Lung (tissue), 12 donors: ENCODE results near the gene TBC1D22A. TPM values are rescaled to one million over a fixed set of nuclear protein-coding genes. Genes with fewer than 3 reads are reported as not detected.

Source experiments
- ATAC-seq: fragments of 200-7000 bp; cut with Tn5 transposase; one replicate; pipeline ENCODE4 v1.9.1; 2020; ENCODE audit warnings: moderate number of reproducible peaks; ENCODE audit not compliant: insufficient read depth, low FRiP score
- DNase-seq, 3 donors: peaks; one replicate each; pipeline ENCODE4 v3.0.0-alpha.2; 2013 to 2017
- H3K27ac ChIP-seq, 2 donors: one replicate each; pipeline ENCODE4 v1.5.1; 2013; ENCODE audit warnings: mild to moderate bottlenecking in 2 of 2, moderate library complexity in 2 of 2, control low read depth in 1 of 2, inconsistent platforms in 1 of 2, low read depth in 1 of 2, low read length in 1 of 2
- H3K27me3 ChIP-seq, 3 donors: one replicate each; pipeline ENCODE4 v1.5.1; 2013; ENCODE audit warnings: low read length in 2 of 3; ENCODE audit not compliant: control insufficient read depth in 3 of 3, insufficient read depth in 3 of 3
- H3K36me3 ChIP-seq, 4 donors: one replicate each; pipeline ENCODE4 v1.5.1; 2013; ENCODE audit warnings: low read length in 4 of 4, mild to moderate bottlenecking in 1 of 4, moderate library complexity in 1 of 4; ENCODE audit not compliant: control insufficient read depth in 4 of 4, insufficient read depth in 4 of 4
- H3K4me1 ChIP-seq, 5 donors: one replicate each; pipeline ENCODE4 v1.5.1; 2013; ENCODE audit warnings: low read length in 5 of 5, mild to moderate bottlenecking in 2 of 5, moderate library complexity in 1 of 5; ENCODE audit not compliant: control insufficient read depth in 5 of 5, insufficient read depth in 5 of 5
- H3K4me3 ChIP-seq: one replicate; pipeline ENCODE4 v1.5.1; 2013; ENCODE audit warnings: mild to moderate bottlenecking, control low read depth, moderate library complexity
- H3K9ac ChIP-seq, 2 donors: one replicate each; pipeline ENCODE4 v1.5.1; 2013; ENCODE audit warnings: low read length in 2 of 2, control low read depth in 1 of 2; ENCODE audit not compliant: insufficient read depth in 1 of 2
- H3K9me3 ChIP-seq, 4 donors: one replicate each; pipeline ENCODE4 v1.5.1; 2013; ENCODE audit warnings: low read length in 3 of 4, mild to moderate bottlenecking in 1 of 4, moderate library complexity in 1 of 4; ENCODE audit not compliant: control insufficient read depth in 4 of 4, insufficient read depth in 3 of 4
- CTCF ChIP-seq: IDR thresholded peaks from 2 replicates; pipeline ENCODE4 v1.5.1; 2012; ENCODE audit warnings: mild to moderate bottlenecking; ENCODE audit errors: control extremely low read depth, extremely low read depth
- WGBS, 2 donors: extraction: QIAGEN DNeasy Blood & Tissue Kit; methylation state at CpG; one replicate each; pipeline ENCODE4 v1.1.7; 2013; 5-methylcytosine and 5-hydroxymethylcytosine counted together
- polyA plus RNA-seq, 2 donors: library from polyadenylated mRNA; stranded (reverse); fragments of 200-250 nt; gene quantifications; one replicate each; pipeline ENCODE4 v1.2.1, GENCODE V29; 2013
- total RNA-seq, 2 donors: library from RNA; depleted of rRNA in 1 of 2; stranded (reverse); fragments of >200 nt in 1 of 2; gene quantifications; one replicate each; pipeline ENCODE4 v1.2.1, GENCODE V29; 2014 to 2021
- donor health status: control.
- donor health status: control.
- donor health status: Bipolar disorder and iron deficiency.
- donor health status: healthy.
- donor health status: DM: yes; HTN: yes; CAD: no.

TBC1D22A gene
- total and polyA plus RNA-seq, 4 donors = 20.2 to 38.4 (median 21.0) TPM

DNA sequence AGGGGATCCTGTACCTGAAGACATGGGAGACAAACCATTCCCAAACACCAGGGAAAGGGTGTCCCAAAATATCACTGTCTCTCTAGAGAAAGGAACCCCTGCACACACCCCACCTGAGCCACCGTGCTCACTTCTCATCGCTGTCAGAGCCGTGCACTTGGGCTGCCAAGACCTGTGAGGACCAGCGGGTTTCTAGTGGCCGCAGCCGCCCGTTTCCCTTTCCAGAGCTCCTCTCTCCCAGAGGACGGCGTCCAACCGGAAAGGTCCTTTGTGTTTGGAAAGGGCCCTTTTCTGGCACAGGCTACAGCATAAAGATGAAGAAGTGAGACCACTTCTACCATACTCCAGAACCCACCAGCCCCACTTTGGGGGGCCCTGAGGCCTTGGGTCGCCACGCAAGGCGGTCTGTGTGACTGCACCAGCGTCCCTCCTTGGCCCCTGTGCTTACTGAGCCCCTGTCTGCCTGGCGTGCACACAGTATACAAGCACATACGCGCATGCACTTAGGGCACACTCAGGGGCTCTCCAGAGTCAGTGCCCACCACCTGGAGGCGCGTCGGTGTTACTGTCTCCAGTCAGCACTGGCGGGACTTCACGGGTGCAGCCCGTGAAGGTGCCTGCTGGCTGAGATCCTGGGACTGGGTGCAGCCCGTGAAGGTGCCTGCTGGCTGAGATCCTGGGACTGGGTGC lies 381.8 kb downstream of the TBC1D22A start:
- no peaks in the 10 kb centered on the region for H3K9me3 ChIP-seq
- TF ChIP-seq CTCF = no peak
- no peaks in the 10 kb centered on the region for H3K27me3 ChIP-seq
- no peaks in the 10 kb centered on the region for H3K36me3 ChIP-seq
- peak overlapping the region in 1 of 2 donors; percentile 69 for H3K27ac ChIP-seq
- DNase-seq (no peak), ATAC-seq (no peak)
- no peak overlapping the region for H3K9ac ChIP-seq
- peaks cover 0 to 5% (median 0%) of the 10 kb centered on the region in 5 donors for H3K4me1 ChIP-seq
- no peak overlapping the region for H3K4me3 ChIP-seq
- 78 to 93% methylated on average over 24 of the region's 24 CpGs for WGBS, 2 donors

DNA sequence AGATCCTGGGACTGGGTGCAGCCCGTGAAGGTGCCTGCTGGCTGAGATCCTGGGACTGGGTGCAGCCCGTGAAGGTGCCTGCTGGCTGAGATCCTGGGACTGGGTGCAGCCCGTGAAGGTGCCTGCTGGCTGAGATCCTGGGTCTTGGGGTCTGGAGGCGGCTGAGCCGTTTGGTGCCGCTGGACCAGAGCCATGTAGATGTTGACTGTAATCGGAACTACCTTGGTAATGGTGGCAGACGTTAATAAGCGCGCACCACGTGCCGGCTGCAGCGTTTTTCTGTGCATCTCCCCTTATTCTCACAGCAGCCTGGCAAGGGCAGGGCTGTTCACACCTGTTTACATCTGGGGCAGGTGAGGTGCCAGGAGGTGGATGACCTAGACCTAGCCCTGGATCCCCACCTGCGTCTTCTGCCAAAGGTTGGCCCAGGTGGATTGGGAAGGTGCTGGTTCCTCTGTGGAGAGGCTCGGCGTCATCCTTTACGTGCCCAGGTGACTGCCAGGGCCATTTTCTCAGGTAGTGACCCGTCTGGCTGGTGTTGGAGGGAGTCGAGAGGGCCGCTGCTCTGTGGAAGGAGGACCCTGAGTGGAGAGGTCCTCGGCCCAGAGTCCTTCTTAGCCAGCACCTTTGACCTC lies 382.5 kb downstream of the TBC1D22A start:
- no peak for DNase-seq

DNA sequence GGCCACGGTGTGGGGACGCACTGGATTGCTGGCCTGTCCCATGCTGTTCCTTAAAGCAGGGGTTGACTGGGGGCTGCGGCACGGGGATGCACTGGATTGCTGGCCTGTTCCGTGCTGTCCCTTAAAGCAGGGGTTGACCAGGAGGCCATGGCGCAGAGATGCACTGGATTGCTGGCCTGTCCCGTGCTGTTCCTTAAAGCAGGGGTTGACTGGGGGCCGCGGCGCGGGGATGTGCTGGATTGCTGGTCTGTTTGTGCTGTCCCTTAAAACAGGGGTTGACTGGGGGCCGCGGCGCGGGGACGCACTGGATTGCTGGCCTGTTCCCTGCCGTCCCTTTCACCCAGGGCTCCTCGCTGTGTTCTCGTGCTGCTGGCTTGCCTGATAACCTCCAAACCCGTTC lies 383.4 kb downstream of the TBC1D22A start:
- H3K4me1 ChIP-seq = peaks cover 0 to 5% (median 0%) of the 10 kb centered on the region in 5 donors
- ATAC-seq = no peak
- 97 to 98% methylated on average over 20 of the region's 20 CpGs for WGBS, 2 donors
- no peaks in the 10 kb centered on the region for H3K9me3 ChIP-seq
- H3K27ac ChIP-seq = no peak overlapping the region
- no peak for TF ChIP-seq CTCF
- no peaks in the 10 kb centered on the region for H3K27me3 ChIP-seq
- H3K9ac ChIP-seq = no peak overlapping the region
- DNase-seq = no peak
- H3K36me3 ChIP-seq = no peaks in the 10 kb centered on the region
- no peak overlapping the region for H3K4me3 ChIP-seq

More for the DNA sequence above, 382.5 kb downstream of the TBC1D22A start:
- no peak for TF ChIP-seq CTCF
- H3K36me3 ChIP-seq = no peaks in the 10 kb centered on the region
- no peak overlapping the region for H3K9ac ChIP-seq
- no peak for ATAC-seq
- no peaks in the 10 kb centered on the region for H3K9me3 ChIP-seq
- 81 to 90% methylated on average over 20 of the region's 21 CpGs for WGBS, 2 donors
- H3K4me3 ChIP-seq = no peak overlapping the region
- peak overlapping the region in 1 of 2 donors; percentile 26 for H3K27ac ChIP-seq
- H3K4me1 ChIP-seq = peaks cover 0 to 5% (median 0%) of the 10 kb centered on the region in 5 donors
- H3K27me3 ChIP-seq = no peaks in the 10 kb centered on the region
